GM21515 (cell line): ENCODE results near the gene MTFR2.
"Not testable (repeated sequence)": the region's sequence is repeated elsewhere in the genome, so short reads cannot be mapped to it uniquely, and the experiment has no call there.

Experiments used
- ATAC-seq: cut with Tn5 transposase; IDR thresholded peaks from one replicate; pipeline ENCODE4 v1.9.1; 2021; ENCODE audit not compliant: unreplicated experiment

MTFR2 gene

GRCh38 chr6:136236466-136237293 is 13.4 kb downstream of the MTFR2 start:
- ATAC-seq, result no peak

DNA sequence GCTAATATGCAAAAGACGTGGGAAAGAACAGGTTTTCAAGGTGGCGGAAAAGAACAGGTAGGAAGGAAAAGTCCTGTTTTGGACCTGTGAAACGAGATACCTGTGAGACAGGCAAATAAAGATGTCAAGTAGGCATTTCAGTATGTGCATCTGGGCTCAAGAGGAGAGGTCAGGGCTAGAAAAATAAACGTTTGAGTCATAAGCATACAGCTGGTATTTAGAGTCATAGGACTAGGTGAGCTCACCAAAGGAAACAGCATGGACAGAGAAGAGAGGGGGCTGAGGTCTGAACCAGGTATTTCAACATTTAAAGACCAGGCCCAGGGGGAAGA is 14.9 kb downstream of the MTFR2 start:
- no peak for ATAC-seq

- ATAC-seq, result no peak
These were observed 17.4 kb downstream of the MTFR2 start for GRCh38 chr6:136232701-136233100.

DNA sequence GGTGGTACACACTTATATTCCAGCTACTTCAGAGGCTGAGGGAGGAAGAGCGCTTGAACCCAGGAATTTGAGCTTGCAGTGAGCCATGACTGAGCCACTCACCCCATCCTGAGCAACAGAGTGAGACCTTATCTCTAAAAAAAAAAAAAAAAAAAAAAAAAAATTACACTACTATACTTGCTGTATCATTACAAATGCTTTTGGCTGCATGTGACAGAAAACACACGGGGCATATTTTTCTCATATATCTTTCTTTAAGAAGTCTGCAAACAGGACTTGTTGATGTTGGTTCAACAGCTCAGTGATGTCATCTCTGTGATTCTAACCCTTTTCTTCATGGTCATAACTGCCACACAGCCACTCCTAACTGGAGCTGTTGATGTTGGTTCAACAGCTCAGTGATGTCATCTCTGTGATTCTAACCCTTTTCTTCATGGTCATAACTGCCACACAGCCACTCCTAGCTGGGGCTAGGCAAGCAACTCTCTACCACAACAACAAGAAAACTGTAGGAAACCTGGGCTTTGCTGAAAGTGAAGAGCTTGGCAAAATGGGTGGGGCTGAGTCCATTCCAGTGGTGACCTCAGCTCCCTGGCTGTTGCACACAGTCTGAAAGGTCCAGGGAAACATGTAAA is 19.8 kb downstream of the MTFR2 start:
- ATAC-seq, result no peak

DNA sequence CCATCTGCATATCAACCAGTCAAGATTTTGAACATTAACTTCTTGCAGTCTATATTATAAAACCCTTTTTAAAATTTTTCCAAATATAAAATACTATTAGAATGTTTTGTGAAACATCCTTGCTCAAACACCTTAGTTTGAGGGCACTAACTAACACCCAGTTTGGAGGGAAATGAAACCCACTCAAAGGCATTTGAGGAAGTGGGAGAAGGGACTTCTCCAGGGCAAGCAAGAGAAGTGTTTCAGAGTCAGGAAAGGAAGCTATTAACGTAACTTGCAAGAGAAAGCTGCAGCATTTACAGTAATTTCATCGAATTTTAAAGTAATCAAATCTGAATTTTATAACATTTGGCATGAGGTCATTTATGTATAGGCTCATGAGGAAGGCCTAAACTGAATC is 21.3 kb downstream of the MTFR2 start:
- ATAC-seq, result no peak

DNA sequence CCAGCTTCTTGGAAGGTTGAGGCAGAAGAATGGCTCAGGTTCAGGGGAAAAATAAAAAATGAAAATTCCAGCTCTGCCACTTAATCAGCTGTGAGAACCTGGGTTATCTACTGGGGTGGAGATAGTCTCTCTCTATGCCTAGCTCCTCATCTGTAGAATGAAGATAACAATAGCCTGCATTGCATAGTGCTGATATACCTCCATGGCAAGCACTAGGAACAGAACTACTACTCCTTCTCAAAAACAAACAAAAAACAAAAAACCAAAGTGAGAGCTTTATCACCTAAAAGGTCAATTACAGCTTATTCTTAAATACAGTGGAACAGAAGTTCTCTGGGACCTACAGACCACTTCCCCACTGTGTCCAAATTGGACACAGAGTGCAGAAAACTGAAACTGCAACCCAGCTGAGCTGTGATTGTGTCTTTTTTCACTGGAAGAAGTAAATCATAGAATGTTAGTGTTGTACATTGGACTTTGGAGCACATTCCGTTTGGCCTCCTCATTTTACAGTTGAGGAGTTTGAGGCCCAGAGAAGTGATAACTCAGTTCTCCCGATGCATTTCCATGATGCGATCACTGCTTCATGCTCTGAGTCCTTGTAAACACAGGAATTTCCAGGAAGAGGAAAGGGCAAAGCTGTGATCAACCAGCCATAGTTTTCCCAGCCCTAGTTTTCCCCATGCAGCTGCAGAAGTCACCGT is 23.3 kb downstream of the MTFR2 start:
- peak; percentile 19 for ATAC-seq

- peak; percentile 76 for ATAC-seq
These were observed 24.0 kb downstream of the MTFR2 start for GRCh38 chr6:136226027-136226673.

DNA sequence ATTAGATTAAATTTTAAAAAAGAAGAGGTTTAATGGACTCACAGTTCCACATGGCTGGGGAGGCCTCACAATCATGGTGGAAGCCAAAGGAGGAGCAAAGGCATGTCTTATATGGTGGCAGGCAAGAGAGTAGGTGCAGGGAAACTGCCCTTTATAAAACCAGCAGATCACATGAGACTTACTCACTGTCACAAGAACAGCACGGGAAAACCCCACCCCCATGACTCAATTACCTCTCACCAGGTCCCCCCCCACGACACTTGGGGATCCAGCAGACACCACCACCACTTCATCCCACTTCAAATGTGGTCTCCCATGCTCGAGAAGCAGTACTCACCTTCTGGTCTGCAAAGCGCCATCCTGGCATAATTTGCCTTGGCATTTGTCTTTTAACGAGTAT is 24.6 kb downstream of the MTFR2 start:
- no peak for ATAC-seq

DNA sequence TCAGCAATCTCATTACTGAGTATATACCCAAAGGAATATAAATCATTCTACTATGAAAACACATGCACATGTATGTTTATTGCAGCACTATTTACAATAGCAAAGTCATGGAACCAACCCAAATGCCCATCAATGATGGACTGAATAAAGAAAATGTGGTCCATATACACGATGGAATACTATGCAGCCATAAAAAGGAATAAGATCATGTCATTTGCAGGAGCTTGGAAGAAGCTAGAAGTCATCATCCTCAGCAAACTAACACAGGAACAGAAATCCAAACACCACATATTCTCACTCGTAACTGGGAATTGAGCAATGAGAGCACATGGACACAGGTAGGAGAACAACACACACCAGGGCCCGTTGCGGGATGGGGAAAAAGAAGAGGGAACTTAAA is 25.1 kb downstream of the MTFR2 start:
- ATAC-seq, result not testable (repeated sequence)

DNA sequence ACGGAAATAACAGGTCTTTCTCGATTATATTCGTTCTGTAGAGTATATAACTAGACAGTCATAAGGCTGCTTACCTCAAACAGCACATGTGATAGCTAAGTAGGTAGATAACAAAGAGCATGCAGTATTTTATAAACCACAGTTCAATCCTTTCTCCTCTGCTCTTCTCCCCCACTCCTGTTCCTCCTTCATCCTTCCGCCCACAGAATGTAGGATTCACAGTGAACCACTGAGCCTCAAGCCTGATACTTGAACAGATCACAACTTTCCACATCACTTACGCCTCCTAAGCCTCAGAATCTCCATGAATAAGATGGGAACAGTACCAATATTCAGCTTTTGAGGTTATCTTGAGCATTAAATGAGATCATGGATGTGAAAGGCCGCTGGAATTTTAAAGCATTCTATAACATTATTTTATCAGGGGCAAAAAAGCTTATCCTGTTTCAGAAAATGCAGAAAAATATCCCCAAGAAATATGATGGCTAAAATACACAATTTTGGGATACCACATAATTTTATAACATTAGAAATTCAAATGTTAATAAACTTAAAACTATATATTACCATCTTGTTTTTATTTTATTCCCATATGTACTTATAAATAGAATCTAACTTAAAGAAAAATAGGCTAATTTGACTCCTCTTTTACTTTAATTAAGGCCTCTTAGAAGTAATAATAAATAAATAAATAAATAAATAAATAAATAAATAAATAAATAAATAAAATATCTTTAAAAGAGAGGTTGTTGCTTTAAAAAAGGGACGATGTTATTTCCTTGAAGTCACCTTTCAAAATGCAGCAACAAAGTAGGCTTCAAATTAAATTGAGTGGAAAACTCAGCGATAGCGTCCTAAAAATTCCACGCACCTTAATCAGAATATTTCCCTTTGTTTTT is 33.4 kb downstream of the MTFR2 start:
- no peak for ATAC-seq

GRCh38 chr6:136213853-136214252 is 36.3 kb downstream of the MTFR2 start:
- ATAC-seq, result no peak

GRCh38 chr6:136213012-136213539 is 37.0 kb downstream of the MTFR2 start:
- ATAC-seq, result no peak

GRCh38 chr6:136212608-136213007 is 37.5 kb downstream of the MTFR2 start:
- no peak for ATAC-seq

DNA sequence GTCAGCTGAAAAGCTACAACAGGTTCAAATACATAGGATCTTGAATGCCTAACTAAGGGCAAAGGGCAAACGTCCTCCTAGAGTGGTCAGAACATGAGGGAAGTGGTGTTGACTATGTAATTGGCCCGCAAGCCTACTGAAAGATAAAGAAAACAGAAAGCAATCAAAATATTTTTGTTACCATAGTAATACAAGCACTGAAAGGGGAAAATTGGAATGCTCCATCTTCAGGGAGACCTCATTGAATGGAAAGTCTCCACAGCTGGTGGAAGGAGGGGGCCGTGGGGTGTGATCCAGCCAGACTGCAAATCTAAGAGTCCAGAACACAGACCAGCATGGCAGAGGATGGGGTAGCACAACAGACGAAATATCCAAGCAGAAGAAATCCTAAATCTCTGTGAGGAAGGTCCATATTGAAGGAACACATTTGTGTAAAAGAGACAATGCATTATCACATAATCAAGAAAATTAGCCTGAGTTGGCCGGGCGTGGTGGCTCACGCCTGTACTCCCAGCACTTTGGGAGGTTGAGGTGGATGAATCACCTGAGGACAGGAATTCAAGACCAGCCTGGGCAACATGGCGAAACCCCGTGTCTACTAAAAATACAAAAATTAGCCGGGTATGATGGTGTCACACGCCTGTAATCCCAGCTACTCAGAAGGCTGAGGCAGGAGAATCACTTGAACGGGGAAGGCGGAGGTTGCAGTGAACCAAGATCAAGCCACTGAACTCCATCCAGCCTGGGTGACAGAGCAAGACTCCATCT is 39.5 kb downstream of the MTFR2 start:
- ATAC-seq, result no peak

- ATAC-seq, result no peak
These were observed 40.6 kb downstream of the MTFR2 start for GRCh38 chr6:136209496-136209895.

GRCh38 chr6:136208783-136209182 is 41.3 kb downstream of the MTFR2 start:
- no peak for ATAC-seq

DNA sequence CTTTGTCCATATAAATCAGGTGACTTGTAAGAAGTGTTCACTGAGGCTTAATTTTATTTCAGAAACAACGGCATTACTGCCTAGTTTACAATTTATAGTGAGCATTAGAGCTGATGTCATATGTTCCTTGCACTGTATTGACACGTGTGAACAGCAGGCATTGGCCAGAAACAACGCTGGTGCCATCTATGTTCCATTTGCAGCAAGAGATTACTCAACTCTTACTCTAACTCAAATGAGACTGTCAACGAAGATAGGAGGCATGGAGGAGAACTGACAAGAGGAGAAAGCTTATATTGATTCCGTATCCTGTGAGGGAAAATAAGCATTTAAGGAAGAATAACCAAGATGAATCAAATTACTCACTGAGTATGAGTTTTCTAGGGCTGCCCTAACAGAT is 48.4 kb downstream of the MTFR2 start:
- no peak for ATAC-seq

DNA sequence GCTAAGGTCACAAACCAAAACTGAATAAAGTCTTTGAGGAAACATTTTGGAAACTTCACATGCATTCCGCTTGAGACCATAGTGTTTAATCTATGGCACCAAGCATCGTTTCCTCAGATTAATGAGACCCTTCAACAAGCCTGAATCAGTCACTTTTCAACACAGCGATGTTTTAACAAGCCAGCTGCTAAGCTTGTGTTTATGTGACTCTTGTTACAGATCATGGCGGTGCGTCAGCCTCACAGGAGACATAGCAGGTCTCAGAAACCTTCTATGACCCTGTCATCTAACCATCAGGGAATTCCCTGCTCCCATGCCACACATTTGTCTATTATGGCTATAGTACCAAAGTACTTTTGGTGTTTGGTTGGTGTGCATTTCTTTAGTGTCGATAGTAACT is 57.2 kb downstream of the MTFR2 start:
- ATAC-seq, result no peak

- no peak for ATAC-seq
These were observed 58.4 kb downstream of the MTFR2 start for GRCh38 chr6:136191606-136192312.
